C4-2B (cell line): ENCODE results near the gene TBL1XR1.
"Not testable (repeated sequence)": the region's sequence is repeated elsewhere in the genome, so short reads cannot be mapped to it uniquely, and the experiment has no call there.

ENCODE experiments used
- CTCF ChIP-seq: fragments of 450-650 bp; conservative IDR thresholded peaks from 2 replicates; pipeline ENCODE4 v1.5.1; 2017; ENCODE audit warnings: mild to moderate bottlenecking
- ZFX ChIP-seq: fragments of 450-650 bp; IDR thresholded peaks from 2 replicates; pipeline ENCODE4 v1.6.1; 2017

DNA sequence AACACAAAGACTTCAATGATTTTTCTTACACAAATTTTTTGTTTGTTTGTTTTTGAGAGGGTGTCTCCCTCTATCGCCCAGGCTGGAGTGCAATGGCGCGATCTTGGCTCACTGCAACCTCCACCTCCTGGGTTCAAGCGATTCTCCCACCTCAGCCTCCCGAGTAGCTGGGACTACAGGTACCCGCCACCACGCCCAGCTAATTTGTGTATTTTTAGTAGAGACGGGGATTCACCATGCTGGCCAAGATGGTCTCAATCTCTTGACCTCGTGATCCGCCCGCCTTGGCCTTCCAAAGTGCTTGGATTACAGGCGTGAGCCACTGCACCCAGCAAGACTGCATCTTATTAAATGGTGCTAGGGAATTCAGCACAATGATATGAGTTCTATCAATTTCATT lies 4.0 kb downstream of the TBL1XR1 start:
- not testable (repeated sequence) for TF ChIP-seq CTCF, ZFX
